Adrenal gland (tissue), 12 donors: Measurements from ENCODE around the gene SLC29A3. TPM values are rescaled to one million over a fixed set of nuclear protein-coding genes. Genes with fewer than 3 reads are reported as not detected.
A peak's percentile ranks its signal among the peaks of the same experiment; 100 is the strongest.

Experiments used
- DNase-seq, 7 donors: peaks; one replicate each; pipeline ENCODE4 v3.0.0-alpha.2; 2019 to 2020
- H3K27ac ChIP-seq, 5 donors: fragments of 200-600 bp; sonication (generic) in 4 of 5; 1 replicate in 3 of 5; 2 replicates in 2 of 5; pipeline versions ENCODE4 v1.5.1 to v1.8.0; 2016 to 2020; ENCODE audit warnings: mild to moderate bottlenecking in 1 of 5
- H3K27me3 ChIP-seq: fragments of 200-600 bp; 2 replicates; pipeline ENCODE4 v1.8.0; 2021
- H3K36me3 ChIP-seq, 2 donors: fragments of 200-600 bp; replicated peaks in 1 of 2; 1 replicate in 1 of 2; 2 replicates in 1 of 2; pipeline versions ENCODE4 v1.5.1 to v1.8.0; 2018 to 2022
- H3K4me1 ChIP-seq, 2 donors: fragments of 200-600 bp; replicated peaks in 1 of 2; 1 replicate in 1 of 2; 2 replicates in 1 of 2; pipeline versions ENCODE4 v1.5.1 to v1.8.0; 2018 to 2021
- H3K4me3 ChIP-seq, 4 donors: fragments of 200-600 bp; sonication (generic) in 3 of 4; one replicate each; pipeline ENCODE4 v1.5.1; 2016 to 2018
- H3K9me3 ChIP-seq, 3 donors: fragments of 200-600 bp; sonication (generic) in 1 of 3; replicated peaks in 1 of 3; 1 replicate in 2 of 3; 2 replicates in 1 of 3; pipeline versions ENCODE4 v1.5.1 to v1.8.0; 2016 to 2021
- CTCF ChIP-seq, 6 experiments: fragments of 450-650 bp in 4 of 6; fragments of 200-600 bp in 2 of 6; sonication (generic) in 1 of 6; IDR thresholded peaks; 1 replicate in 5 of 6; 2 replicates in 1 of 6; pipeline versions ENCODE4 v1.5.1 to v1.8.0; 2016 to 2021; ENCODE audit warnings: antibody characterized with exemption in 6 of 6, mild to moderate bottlenecking in 2 of 6, moderate library complexity in 1 of 6
- POLR2A ChIP-seq, 2 donors: fragments of 450-650 bp; IDR thresholded peaks; one replicate each; pipeline ENCODE4 v1.6.1; 2017; ENCODE audit warnings: antibody characterized with exemption in 2 of 2, mild to moderate bottlenecking in 2 of 2, moderate library complexity in 1 of 2
- WGBS, 4 donors: extraction: QIAGEN DNeasy Blood & Tissue Kit in 2 of 4; methylation state at CpG; one replicate each; pipeline versions ENCODE4 v1.1.5 to v1.1.7; 2013 to 2017; 5-methylcytosine and 5-hydroxymethylcytosine counted together
- intact Hi-C, 2 donors: fragments of 100-400 bp; cut with DNase I; formaldehyde crosslinking; loops; one replicate each; pipeline versions ENCODE4 v1.14.1 to v1.15.0; 2022 to 2023
- polyA plus RNA-seq, 3 donors: library from polyadenylated mRNA; stranded (reverse); fragments of 200-250 nt in 2 of 3; fragments of 350-450 nt in 1 of 3; fragmentation: Illumina TruSeq in 1 of 3; extraction: RNeasy Lipid Tissue Mini Kit (QIAGEN cat#74804) in 1 of 3; gene quantifications; one replicate each; pipeline ENCODE4 v1.2.3, GENCODE V29; 2013 to 2014
- total RNA-seq, 9 donors: library from RNA; depleted of rRNA in 4 of 9; stranded (reverse); fragments of >200 nt in 4 of 9; fragments of 120-200 nt in 1 of 9; fragmentation: NEBNext Ultra II Directional in 1 of 9; extraction: Animal tissue kit (Norgen Biotek cat#: 25700) in 1 of 9; gene quantifications; one replicate each; pipeline versions ENCODE4 v1.1.0 to v1.2.4, GENCODE V29; 2013 to 2023
- donor health status: healthy with polysubstance abuse.
- donor health status: Bipolar disorder and iron deficiency.
- donor health status: DM: yes; HTN: yes; CAD: no.
- donor health status: DM: no; HTN: no; CAD: no.
- donor health status: DM: no; HTN: no; CAD: no.
- donor health status: DM: yes; HTN: yes; CAD: no.

Gene SLC29A3
- total and polyA plus RNA-seq, 12 donors, result 1.4 to 19.0 (median 3.9) TPM

- Histone ChIP-seq H3K9me3 (no peaks in the 10 kb centered on the region), H3K4me1 (peaks cover 4 to 11% of the 10 kb centered on the region in 2 donors), H3K36me3 (no peaks in the 10 kb centered on the region), H3K27ac (peak overlapping the region in 1 of 5 donors; percentile 41), H3K4me3 (no peak overlapping the region), H3K27me3 (no peaks in the 10 kb centered on the region)
- peak in 1 of 7 donors; percentile 65 for DNase-seq
- TF ChIP-seq POLR2A (IDR thresholded peaks at IDR 0.05) (no peak), CTCF (IDR thresholded peaks at IDR 0.05) (no peak)
- 82 to 91% (median 87%) methylated on average over 7 to 9 of the region's 9 CpGs for WGBS, 4 donors
- intact Hi-C loops, result no loop called here
Observed at GRCh38 chr10:71276873-71277272, 42.2 kb upstream of the SLC29A3 start.

- WGBS, 4 donors, result 85 to 94% (median 87%) methylated on average over 9 to 11 of the region's 11 CpGs
- Histone ChIP-seq H3K4me3 (no peak overlapping the region), H3K27ac (peak overlapping the region in 1 of 5 donors; percentile 41), H3K4me1 (peaks cover 0 to 6% of the 10 kb centered on the region in 2 donors), H3K9me3 (no peaks in the 10 kb centered on the region), H3K27me3 (no peaks in the 10 kb centered on the region), H3K36me3 (no peaks in the 10 kb centered on the region)
- intact Hi-C loops, result no loop called here
- TF ChIP-seq POLR2A (IDR thresholded peaks at IDR 0.05) (no peak), CTCF (IDR thresholded peaks at IDR 0.05) (no peak)
- no peak for DNase-seq
Observed at GRCh38 chr10:71277914-71278665, 41.0 kb upstream of the SLC29A3 start.

- TF ChIP-seq POLR2A (IDR thresholded peaks at IDR 0.05) (no peak), CTCF (IDR thresholded peaks at IDR 0.05) (no peak)
- intact Hi-C loops, result no loop called here
- Histone ChIP-seq H3K36me3 (no peaks in the 10 kb centered on the region), H3K27ac (peak overlapping the region in 1 of 5 donors; percentile 49), H3K4me3 (no peak overlapping the region), H3K4me1 (peaks cover 0 to 6% of the 10 kb centered on the region in 2 donors), H3K9me3 (no peaks in the 10 kb centered on the region), H3K27me3 (no peaks in the 10 kb centered on the region)
- peak in 1 of 7 donors; percentile 89 for DNase-seq
- WGBS, 4 donors, result 69 to 74% (median 71%) methylated on average over 9 to 19 of the region's 19 CpGs
Observed at GRCh38 chr10:71278691-71279588, 40.1 kb upstream of the SLC29A3 start.

GRCh38 chr10:71279590-71280170, 39.4 kb upstream of the SLC29A3 start:
- DNase-seq, result peak in 1 of 7 donors; percentile 75
- WGBS, 4 donors, result 76 to 87% (median 82%) methylated on average over 10 to 22 of the region's 22 CpGs
- Histone ChIP-seq H3K4me1 (peaks cover 0 to 6% of the 10 kb centered on the region in 2 donors), H3K4me3 (no peak overlapping the region), H3K27me3 (no peaks in the 10 kb centered on the region), H3K36me3 (no peaks in the 10 kb centered on the region), H3K9me3 (no peaks in the 10 kb centered on the region), H3K27ac (peak overlapping the region in 1 of 5 donors; percentile 49)
- TF ChIP-seq POLR2A (IDR thresholded peaks at IDR 0.05) (no peak), CTCF (IDR thresholded peaks at IDR 0.05) (no peak)
- intact Hi-C loops, result loop anchor here in 1 of 2 donors (5.0 kb wide), 1 partner anchor 357 kb away; no protein-coding TSS in a partner anchor
